Measurements from ENCODE around the gene PKD1L1.

Gene PKD1L1

GRCh38 chr7:47967708-47968107 is 19.4 kb upstream of the PKD1L1 start:
- Histone ChIP-seq H3K36me3 (peaks cover 64% of the 10 kb centered on the region), H3K4me1 (ENCODE audit: control insufficient read depth in 1 of 2, insufficient read depth in 1 of 2, low read depth in 1 of 2, low read length in 1 of 2) (peaks cover 0 to 13% of the 10 kb centered on the region in 2 experiments), H3K27ac (no peak overlapping the region), H3K9me3 (no peaks in the 10 kb centered on the region), H3K4me3 (ENCODE audit: low read depth in 1 of 2, low read length in 1 of 2) (no peak overlapping the region), H3K27me3 (no peaks in the 10 kb centered on the region)
- no peak for TF ChIP-seq CTCF (IDR thresholded peaks at IDR 0.05)

GRCh38 chr7:47967123-47967522 is 18.9 kb upstream of the PKD1L1 start:
- H3K36me3 ChIP-seq = peaks cover 69% of the 10 kb centered on the region
- peaks cover 0 to 13% of the 10 kb centered on the region in 2 experiments for H3K4me1 ChIP-seq (ENCODE audit: control insufficient read depth in 1 of 2, insufficient read depth in 1 of 2, low read depth in 1 of 2, low read length in 1 of 2)
- H3K9me3 ChIP-seq = no peaks in the 10 kb centered on the region
- H3K27me3 ChIP-seq = no peaks in the 10 kb centered on the region
- H3K4me3 ChIP-seq (ENCODE audit: low read depth in 1 of 2, low read length in 1 of 2) = no peak overlapping the region
- H3K27ac ChIP-seq = no peak overlapping the region
- TF ChIP-seq CTCF (IDR thresholded peaks at IDR 0.05) = no peak

- peaks cover 79% of the 10 kb centered on the region for H3K36me3 ChIP-seq
- no peak overlapping the region for H3K4me3 ChIP-seq (ENCODE audit: low read depth in 1 of 2, low read length in 1 of 2)
- peaks cover 0 to 9% of the 10 kb centered on the region in 2 experiments for H3K4me1 ChIP-seq (ENCODE audit: control insufficient read depth in 1 of 2, insufficient read depth in 1 of 2, low read depth in 1 of 2, low read length in 1 of 2)
- no peaks in the 10 kb centered on the region for H3K9me3 ChIP-seq
- no peak for TF ChIP-seq CTCF (IDR thresholded peaks at IDR 0.05)
- H3K27ac ChIP-seq = no peak overlapping the region
- no peaks in the 10 kb centered on the region for H3K27me3 ChIP-seq
These were observed 17.2 kb upstream of the PKD1L1 start for GRCh38 chr7:47965456-47965855.

GRCh38 chr7:47962262-47962661 is 14.0 kb upstream of the PKD1L1 start:
- Histone ChIP-seq H3K4me1 (ENCODE audit: control insufficient read depth in 1 of 2, insufficient read depth in 1 of 2, low read depth in 1 of 2, low read length in 1 of 2) (peaks cover 0 to 3% of the 10 kb centered on the region in 2 experiments), H3K27me3 (no peaks in the 10 kb centered on the region), H3K36me3 (peaks cover 65% of the 10 kb centered on the region), H3K27ac (no peak overlapping the region), H3K4me3 (ENCODE audit: low read depth in 1 of 2, low read length in 1 of 2) (no peak overlapping the region), H3K9me3 (no peaks in the 10 kb centered on the region)
- no peak for TF ChIP-seq CTCF (IDR thresholded peaks at IDR 0.05)

GRCh38 chr7:47957156-47957555 is 8.9 kb upstream of the PKD1L1 start:
- H3K36me3 ChIP-seq = peaks cover 37% of the 10 kb centered on the region
- peak overlapping the region; percentile 1 for H3K27ac ChIP-seq
- no peaks in the 10 kb centered on the region for H3K27me3 ChIP-seq
- no peak for TF ChIP-seq CTCF (IDR thresholded peaks at IDR 0.05)
- peaks cover 0 to 5% of the 10 kb centered on the region in 2 experiments for H3K4me1 ChIP-seq (ENCODE audit: control insufficient read depth in 1 of 2, insufficient read depth in 1 of 2, low read depth in 1 of 2, low read length in 1 of 2)
- H3K9me3 ChIP-seq = no peaks in the 10 kb centered on the region
- no peak overlapping the region for H3K4me3 ChIP-seq (ENCODE audit: low read depth in 1 of 2, low read length in 1 of 2)

GRCh38 chr7:47956220-47956619 is 8.0 kb upstream of the PKD1L1 start:
- Histone ChIP-seq H3K36me3 (peaks cover 27% of the 10 kb centered on the region), H3K4me3 (ENCODE audit: low read depth in 1 of 2, low read length in 1 of 2) (no peak overlapping the region), H3K4me1 (ENCODE audit: control insufficient read depth in 1 of 2, insufficient read depth in 1 of 2, low read depth in 1 of 2, low read length in 1 of 2) (peaks cover 0 to 5% of the 10 kb centered on the region in 2 experiments), H3K27me3 (no peaks in the 10 kb centered on the region), H3K9me3 (no peaks in the 10 kb centered on the region), H3K27ac (no peak overlapping the region)
- TF ChIP-seq CTCF (IDR thresholded peaks at IDR 0.05) = no peak

Data from neutrophil (primary cell).